T-helper 2 cell treated with Interferon-gamma antibody and Interleukin-4, amounts not matched to agents 5 μg/mL and 100 μg/mL, for 36 hours (primary cell): ENCODE data around the gene SEPTIN3.

ENCODE experiments used
- DNase-seq: peaks from one replicate; pipeline ENCODE4 v3.0.0; 2021; ENCODE audit warnings: low spot score
- H3K27ac Mint-ChIP-seq: one replicate; pipeline ENCODE4 v1.8.0; 2021; ENCODE audit warnings: mild to moderate bottlenecking, mixed read lengths
- H3K27me3 Mint-ChIP-seq: one replicate; pipeline ENCODE4 v1.8.0; 2021; ENCODE audit warnings: low read depth, mixed read lengths
- H3K36me3 Mint-ChIP-seq: one replicate; pipeline ENCODE4 v1.8.0; 2021; ENCODE audit warnings: low read depth, mixed read lengths
- H3K4me1 Mint-ChIP-seq: one replicate; pipeline ENCODE4 v1.8.0; 2021; ENCODE audit warnings: low read depth, mixed read lengths
- H3K4me3 Mint-ChIP-seq: one replicate; pipeline ENCODE4 v1.8.0; 2022; ENCODE audit warnings: mild to moderate bottlenecking, moderate library complexity, mixed read lengths
- H3K9me3 Mint-ChIP-seq: one replicate; pipeline ENCODE4 v1.8.0; 2021; ENCODE audit warnings: mixed read lengths

SEPTIN3 gene

DNA sequence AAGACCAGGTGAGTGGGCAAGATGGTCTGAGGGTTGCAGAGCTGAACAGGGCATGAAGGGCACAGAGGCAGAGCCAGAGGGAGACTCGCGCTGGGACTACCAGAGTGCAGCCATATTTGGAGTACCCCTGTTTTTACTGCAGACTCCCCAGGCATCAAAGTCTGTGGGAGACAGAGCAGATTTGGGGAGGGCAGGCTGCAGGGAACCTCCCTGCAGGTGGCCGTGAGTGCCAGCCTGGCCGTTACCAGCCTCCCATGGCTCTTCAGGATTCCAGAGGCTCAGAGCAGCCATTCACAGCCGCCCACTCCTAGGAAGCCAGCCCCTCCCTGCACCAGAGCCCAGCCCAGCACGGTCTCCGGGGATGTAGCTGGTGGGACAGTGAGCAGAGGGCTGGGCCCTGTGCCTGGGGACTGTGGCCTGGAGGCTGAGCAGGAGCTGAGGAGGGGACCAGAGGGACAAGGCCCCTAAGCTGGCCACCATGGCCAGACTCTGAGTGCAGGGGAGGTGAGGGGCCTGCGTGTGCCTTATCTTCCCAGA, at the start of gene SEPTIN3:
SEPTIN3 (plus strand) TSS at position 334 of the 537 bp plus-strand sequence. CDS start 2,050 bp downstream, outside the sequence.
- Mint-ChIP-seq H3K9me3 (no peaks in the 10 kb centered on the region), H3K4me3 (no peak within 1 kb of the TSS), H3K27ac (no peak within 1 kb of the TSS), H3K27me3 (peaks cover 7% of the 10 kb centered on the region), H3K4me1 (peaks cover 3% of the 10 kb centered on the region), H3K36me3 (no peaks in the 10 kb centered on the region)
- no peak for DNase-seq

DNA sequence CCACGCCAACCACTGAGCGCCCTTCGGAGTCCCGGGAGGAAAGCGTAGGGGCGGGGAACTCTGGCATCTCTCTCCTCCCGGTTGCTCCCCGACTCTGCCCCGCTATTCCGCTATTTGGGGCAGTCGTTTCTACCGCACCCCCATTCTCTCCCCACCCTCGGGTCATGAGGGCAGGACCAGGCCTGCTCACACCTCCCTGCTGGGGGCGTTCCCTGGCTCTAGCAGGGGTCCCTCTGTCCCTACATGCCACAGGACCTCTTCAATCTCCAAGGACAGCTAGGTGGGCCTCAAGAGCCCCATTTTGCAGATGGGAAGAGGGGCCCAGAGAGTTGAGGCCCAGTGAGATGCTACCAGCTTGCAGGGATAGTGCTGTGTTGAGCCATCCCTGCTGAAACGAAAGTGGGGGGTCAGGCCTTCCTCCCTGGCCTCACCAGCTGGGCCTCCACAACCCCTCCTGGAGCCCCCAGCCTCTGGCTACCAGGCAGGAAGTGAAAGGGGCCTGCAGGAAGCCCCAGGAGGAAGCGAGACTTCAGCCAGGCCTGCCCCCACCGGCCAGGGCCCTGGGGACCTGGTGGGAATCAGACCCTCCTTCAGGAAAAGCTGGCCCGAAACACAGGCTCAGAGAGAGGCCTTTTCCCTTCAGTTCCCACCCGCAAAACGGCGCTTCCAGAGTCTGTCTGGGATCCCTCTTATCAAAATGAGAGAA, 48.8 kb upstream of the SEPTIN3 start:
- Mint-ChIP-seq H3K9me3 (no peaks in the 10 kb centered on the region), H3K4me3 (peak overlapping the region; percentile 57), H3K36me3 (no peaks in the 10 kb centered on the region), H3K27ac (no peak overlapping the region), H3K27me3 (peaks cover 31% of the 10 kb centered on the region), H3K4me1 (peaks cover 12% of the 10 kb centered on the region)
- DNase-seq = no peak

- Mint-ChIP-seq H3K27me3 (peaks cover 23% of the 10 kb centered on the region), H3K27ac (no peak overlapping the region), H3K9me3 (no peaks in the 10 kb centered on the region), H3K4me3 (no peak overlapping the region), H3K4me1 (peaks cover 15% of the 10 kb centered on the region), H3K36me3 (no peaks in the 10 kb centered on the region)
- no peak for DNase-seq
Measured at GRCh38 chr22:41922328-41922727, 46.9 kb upstream of the SEPTIN3 start.

GRCh38 chr22:41922940-41923594, 46.2 kb upstream of the SEPTIN3 start:
- Mint-ChIP-seq H3K36me3 (no peaks in the 10 kb centered on the region), H3K4me3 (no peak overlapping the region), H3K27me3 (peaks cover 28% of the 10 kb centered on the region), H3K27ac (no peak overlapping the region), H3K4me1 (peaks cover 15% of the 10 kb centered on the region), H3K9me3 (no peaks in the 10 kb centered on the region)
- no peak for DNase-seq

- Mint-ChIP-seq H3K9me3 (no peaks in the 10 kb centered on the region), H3K4me1 (peaks cover 13% of the 10 kb centered on the region), H3K36me3 (no peaks in the 10 kb centered on the region), H3K27me3 (peaks cover 28% of the 10 kb centered on the region), H3K4me3 (no peak overlapping the region), H3K27ac (no peak overlapping the region)
- no peak for DNase-seq
Measured at GRCh38 chr22:41923595-41924276, 45.5 kb upstream of the SEPTIN3 start.

- peak; percentile 77 for DNase-seq
- peaks cover 28% of the 10 kb centered on the region for H3K27me3 Mint-ChIP-seq
- no peaks in the 10 kb centered on the region for H3K36me3 Mint-ChIP-seq
- H3K4me1 Mint-ChIP-seq = peaks cover 6% of the 10 kb centered on the region
- H3K9me3 Mint-ChIP-seq = no peaks in the 10 kb centered on the region
- H3K27ac Mint-ChIP-seq = no peak overlapping the region
- peak overlapping the region; percentile 62 for H3K4me3 Mint-ChIP-seq
Measured at GRCh38 chr22:41925783-41926460, 43.3 kb upstream of the SEPTIN3 start.

- Mint-ChIP-seq H3K4me3 (peak overlapping the region; percentile 40), H3K9me3 (no peaks in the 10 kb centered on the region), H3K36me3 (no peaks in the 10 kb centered on the region), H3K4me1 (peaks cover 6% of the 10 kb centered on the region), H3K27ac (no peak overlapping the region), H3K27me3 (peaks cover 28% of the 10 kb centered on the region)
- DNase-seq = no peak
Measured at GRCh38 chr22:41927813-41928212, 41.4 kb upstream of the SEPTIN3 start.

DNA sequence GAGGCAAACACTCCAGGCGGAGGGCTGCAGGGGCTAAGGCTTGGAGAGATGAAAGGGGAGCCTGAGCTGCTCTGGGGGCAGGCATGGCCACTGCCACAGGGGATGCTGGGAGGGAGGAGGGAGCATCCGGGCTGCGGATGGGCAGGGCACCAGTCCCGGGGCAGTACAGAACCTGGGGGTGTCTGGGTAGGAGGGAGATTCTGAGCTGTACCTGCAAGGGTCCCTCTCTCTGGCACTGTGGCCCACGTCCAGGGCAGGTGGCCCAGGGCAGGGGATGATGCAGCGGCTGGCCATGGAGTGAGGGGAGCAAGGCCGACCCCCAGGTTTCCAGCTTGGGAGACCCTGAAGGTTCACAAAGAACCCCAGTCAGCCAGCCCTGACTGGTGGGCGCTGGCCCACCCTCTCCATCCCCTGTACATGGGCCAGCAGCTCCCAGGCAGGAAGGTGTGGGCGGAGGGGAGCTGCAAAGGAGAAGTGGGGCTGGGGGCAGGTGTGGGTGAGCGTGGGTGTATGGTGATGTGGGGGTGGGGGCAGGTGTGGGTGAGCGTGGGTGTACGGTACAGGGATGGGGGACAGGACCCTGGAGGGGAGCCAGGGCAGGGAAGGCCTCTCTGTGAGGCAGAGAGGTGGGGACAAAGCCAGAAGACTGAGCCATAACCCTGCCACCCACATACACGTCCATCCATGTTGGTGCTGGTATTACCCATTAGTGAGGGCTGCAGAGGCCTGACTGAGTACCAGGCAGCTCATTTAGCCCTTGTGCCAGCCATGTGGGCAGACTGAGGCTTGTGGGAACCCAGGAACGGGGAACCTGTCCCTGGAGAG, 40.4 kb upstream of the SEPTIN3 start:
- no peak for DNase-seq
- Mint-ChIP-seq H3K27ac (no peak overlapping the region), H3K4me1 (peaks cover 6% of the 10 kb centered on the region), H3K9me3 (no peaks in the 10 kb centered on the region), H3K27me3 (peaks cover 25% of the 10 kb centered on the region), H3K4me3 (no peak overlapping the region), H3K36me3 (no peaks in the 10 kb centered on the region)

- H3K36me3 Mint-ChIP-seq = no peaks in the 10 kb centered on the region
- H3K27me3 Mint-ChIP-seq = peaks cover 25% of the 10 kb centered on the region
- no peak for DNase-seq
- no peak overlapping the region for H3K4me3 Mint-ChIP-seq
- no peaks in the 10 kb centered on the region for H3K9me3 Mint-ChIP-seq
- peaks cover 6% of the 10 kb centered on the region for H3K4me1 Mint-ChIP-seq
- H3K27ac Mint-ChIP-seq = no peak overlapping the region
Measured at GRCh38 chr22:41929418-41929810, 39.8 kb upstream of the SEPTIN3 start.

- Mint-ChIP-seq H3K4me3 (no peak overlapping the region), H3K9me3 (no peaks in the 10 kb centered on the region), H3K4me1 (no peaks in the 10 kb centered on the region), H3K27ac (no peak overlapping the region), H3K27me3 (peaks cover 15% of the 10 kb centered on the region), H3K36me3 (peaks cover 6% of the 10 kb centered on the region)
- no peak for DNase-seq
Measured at GRCh38 chr22:41931701-41932269, 37.5 kb upstream of the SEPTIN3 start.

GRCh38 chr22:41932353-41932752, 36.9 kb upstream of the SEPTIN3 start:
- H3K9me3 Mint-ChIP-seq = no peaks in the 10 kb centered on the region
- peaks cover 8% of the 10 kb centered on the region for H3K36me3 Mint-ChIP-seq
- peaks cover 9% of the 10 kb centered on the region for H3K27me3 Mint-ChIP-seq
- DNase-seq = no peak
- H3K4me1 Mint-ChIP-seq = no peaks in the 10 kb centered on the region
- no peak overlapping the region for H3K27ac Mint-ChIP-seq
- no peak overlapping the region for H3K4me3 Mint-ChIP-seq

DNA sequence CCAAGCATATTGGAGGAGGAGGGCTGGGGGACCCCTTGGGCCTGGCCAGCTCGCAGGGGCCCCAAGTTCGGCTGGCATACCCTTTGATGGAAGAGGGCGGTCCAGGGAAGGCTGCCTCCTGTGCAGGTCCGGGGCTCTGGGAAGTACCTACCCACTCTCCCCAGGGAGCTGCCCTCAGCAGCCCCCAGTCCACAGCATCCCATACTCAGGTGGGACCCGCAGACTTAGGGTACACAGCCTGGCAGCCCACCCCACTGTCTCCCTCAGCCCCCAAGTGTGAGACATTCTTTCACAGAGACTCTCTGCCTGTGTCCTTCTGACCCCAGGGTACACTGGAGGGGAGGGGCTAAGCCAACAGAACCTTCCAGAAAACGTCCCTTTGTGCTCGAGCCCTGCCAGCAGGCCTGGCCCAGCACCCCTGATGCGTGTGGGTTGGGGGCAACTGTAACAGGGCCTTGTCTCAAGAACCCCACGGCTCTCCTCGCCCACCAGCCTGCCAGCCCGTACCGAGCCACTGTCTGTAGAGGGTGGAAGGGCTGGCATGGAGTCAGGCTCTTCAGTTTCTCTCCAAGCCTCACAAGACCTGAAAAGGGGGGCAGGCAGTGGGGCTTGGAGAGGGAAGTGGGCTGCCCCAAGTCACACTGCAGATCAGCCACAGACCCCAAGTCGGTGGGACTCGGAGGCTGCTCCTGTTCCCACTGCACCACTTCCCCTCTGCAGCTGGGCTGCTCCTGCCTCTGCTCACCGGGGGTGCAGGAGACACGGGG, 35.6 kb upstream of the SEPTIN3 start:
- H3K4me3 Mint-ChIP-seq = no peak overlapping the region
- no peak for DNase-seq
- H3K9me3 Mint-ChIP-seq = no peaks in the 10 kb centered on the region
- H3K4me1 Mint-ChIP-seq = no peaks in the 10 kb centered on the region
- no peaks in the 10 kb centered on the region for H3K27me3 Mint-ChIP-seq
- H3K36me3 Mint-ChIP-seq = peaks cover 8% of the 10 kb centered on the region
- H3K27ac Mint-ChIP-seq = no peak overlapping the region
